ENCODE measurements around the gene XPO4. TPM values are rescaled to one million over a fixed set of nuclear protein-coding genes. Genes with fewer than 3 reads are reported as not detected.
"Not testable (repeated sequence)": the region's sequence is repeated elsewhere in the genome, so short reads cannot be mapped to it uniquely, and the experiment has no call there.

The XPO4 gene
- total RNA-seq (2014; rRNA removed; shearing (Covaris generic); ENCODE audit: low replicate concordance), result 17.4 and 36.3 TPM in 2 replicates

DNA sequence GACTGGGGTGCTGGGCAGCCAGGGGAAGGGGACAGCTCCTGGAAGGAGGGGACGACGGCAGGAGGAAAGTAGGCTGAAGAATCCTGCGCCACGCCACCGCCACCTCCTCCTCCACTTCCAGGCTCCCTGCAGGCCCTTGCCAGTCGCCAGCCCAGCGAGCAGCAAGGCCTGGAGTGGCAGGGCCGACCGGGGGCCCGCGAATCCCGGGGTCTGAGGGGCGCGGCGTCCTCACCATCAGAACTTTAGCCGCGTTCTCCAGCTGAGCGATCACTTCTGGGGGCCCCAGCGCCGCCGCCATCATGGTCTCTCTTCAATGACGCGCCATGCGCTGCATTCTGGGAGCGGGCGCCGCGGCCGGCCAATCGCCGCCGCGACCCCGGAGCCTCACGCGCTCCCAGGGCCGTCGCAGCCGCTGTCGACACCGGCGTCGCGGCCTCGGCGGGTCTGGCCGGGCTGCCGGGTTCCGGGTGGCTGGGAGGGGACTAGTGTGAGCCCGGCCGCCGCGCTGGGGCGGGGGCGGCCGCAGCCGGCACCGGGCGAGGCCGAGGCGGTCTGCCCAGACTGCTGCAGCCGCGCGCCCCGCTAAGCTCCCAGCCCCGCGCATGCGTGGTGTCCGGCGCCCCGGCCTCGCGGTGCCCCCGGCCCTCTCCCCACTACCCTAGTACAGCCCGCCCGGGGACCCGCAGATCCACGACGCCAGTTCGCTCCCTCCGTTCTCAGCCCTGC is at the start of gene XPO4:
Gene XPO4, minus strand, starts transcription at position 309 of the 726 bp plus-strand sequence. Its CDS starts 8 bp downstream, at position 301.
- H3K9me3 ChIP-seq (ENCODE audit: low read length), result no peaks in the 10 kb centered on the region
- peak within 1 kb of the TSS; percentile 89 for H3K9ac ChIP-seq (ENCODE audit: low read length)
- H3K4me2 ChIP-seq (ENCODE audit: low read depth, low read length, poor library complexity, severe bottlenecking), result peak within 1 kb of the TSS; percentile 91
- peaks cover 18% of the 10 kb centered on the region for H3K4me1 ChIP-seq (ENCODE audit: low read length)
- peaks cover 49% of the 10 kb centered on the region for H3K79me2 ChIP-seq (ENCODE audit: low read length)
- peak; percentile 94 for DNase-seq
- H3K36me3 ChIP-seq (ENCODE audit: insufficient read depth, low read length), result peaks cover 18% of the 10 kb centered on the region; the same call in 1 of the 2 replicates
- peak within 1 kb of the TSS; percentile 97 for H2AFZ ChIP-seq (ENCODE audit: low read length)
- no peaks in the 10 kb centered on the region for H3K27me3 ChIP-seq (ENCODE audit: low read length)
- H3K4me3 ChIP-seq (ENCODE audit: low read length), result peak within 1 kb of the TSS; percentile 90
- H4K20me1 ChIP-seq (ENCODE audit: insufficient read depth, low read depth, low read length), result peaks cover 4% of the 10 kb centered on the region; the same call in 1 of the 2 replicates
- H3K9me2 ChIP-seq (replicated peaks; ENCODE audit: insufficient read depth, low read length), result no peaks in the 10 kb centered on the region
- peak within 1 kb of the TSS; percentile 40; the same call in 1 of the 2 replicates for H3K27ac ChIP-seq (ENCODE audit: low read length)

DNA sequence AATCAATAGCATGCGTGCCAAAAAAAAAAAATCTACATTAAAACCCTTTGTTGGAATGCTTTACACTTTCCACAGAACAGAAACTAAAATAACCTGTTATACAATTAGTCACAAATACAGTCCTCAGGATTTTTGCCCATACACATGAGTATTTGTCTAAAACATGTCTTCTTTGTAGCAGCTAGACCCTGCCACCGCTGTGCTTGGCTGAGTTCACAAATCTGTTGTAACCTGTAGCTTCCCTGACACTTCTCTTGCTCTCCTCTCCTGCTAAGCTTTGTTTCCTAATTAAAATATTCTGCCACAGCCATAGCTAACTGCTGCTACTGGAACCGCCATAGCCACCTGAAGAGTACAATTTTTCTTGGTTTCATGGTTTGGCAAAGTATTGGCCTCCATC is 45.5 kb upstream of the XPO4 start:
- H3K9me2 ChIP-seq (replicated peaks; ENCODE audit: insufficient read depth, low read length); H3K9ac ChIP-seq (ENCODE audit: low read length); DNase-seq; H3K4me1 ChIP-seq (ENCODE audit: low read length); H3K79me2 ChIP-seq (ENCODE audit: low read length); H4K20me1 ChIP-seq (ENCODE audit: insufficient read depth, low read depth, low read length); H3K27me3 ChIP-seq (ENCODE audit: low read length); H3K4me2 ChIP-seq (ENCODE audit: low read depth, low read length, poor library complexity, severe bottlenecking); H2AFZ ChIP-seq (ENCODE audit: low read length); H3K27ac ChIP-seq (ENCODE audit: low read length); H3K9me3 ChIP-seq (ENCODE audit: low read length); H3K36me3 ChIP-seq (ENCODE audit: insufficient read depth, low read length); H3K4me3 ChIP-seq (ENCODE audit: low read length): not testable (repeated sequence)

DNA sequence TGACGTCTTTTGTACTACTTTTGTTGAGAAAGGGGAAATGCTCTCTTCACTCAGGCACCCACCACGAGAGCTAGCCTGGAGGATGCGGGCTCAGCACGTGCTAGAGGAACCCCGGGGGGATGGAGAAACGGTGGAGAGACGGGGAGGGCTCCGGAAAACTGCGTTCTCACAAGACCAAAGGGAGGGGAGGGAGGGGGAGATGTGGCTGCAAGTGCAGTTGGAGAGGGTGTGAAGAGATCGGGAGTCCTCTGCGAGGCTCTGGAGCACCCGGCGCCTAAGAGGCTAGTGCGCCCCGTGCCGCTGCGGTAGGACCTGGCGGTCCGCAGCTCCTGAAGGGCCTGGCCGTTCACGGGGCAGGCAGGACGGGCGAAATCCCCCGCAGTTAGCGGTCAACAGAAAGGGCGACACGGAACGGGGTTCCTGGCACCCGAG is 43.4 kb upstream of the XPO4 start:
- Histone ChIP-seq H3K4me1 (ENCODE audit: low read length) (no peaks in the 10 kb centered on the region), H3K4me2 (ENCODE audit: low read depth, low read length, poor library complexity, severe bottlenecking) (no peak overlapping the region), H3K27me3 (ENCODE audit: low read length) (no peaks in the 10 kb centered on the region), H2AFZ (ENCODE audit: low read length) (no peak overlapping the region), H3K36me3 (ENCODE audit: insufficient read depth, low read length) (no peaks in the 10 kb centered on the region), H3K9ac (ENCODE audit: low read length) (no peak overlapping the region), H4K20me1 (ENCODE audit: insufficient read depth, low read depth, low read length) (no peaks in the 10 kb centered on the region), H3K79me2 (ENCODE audit: low read length) (no peaks in the 10 kb centered on the region), H3K9me2 (replicated peaks; ENCODE audit: insufficient read depth, low read length) (no peaks in the 10 kb centered on the region), H3K27ac (ENCODE audit: low read length) (no peak overlapping the region), H3K9me3 (ENCODE audit: low read length) (no peaks in the 10 kb centered on the region), H3K4me3 (ENCODE audit: low read length) (no peak overlapping the region)
- no peak for DNase-seq

DNA sequence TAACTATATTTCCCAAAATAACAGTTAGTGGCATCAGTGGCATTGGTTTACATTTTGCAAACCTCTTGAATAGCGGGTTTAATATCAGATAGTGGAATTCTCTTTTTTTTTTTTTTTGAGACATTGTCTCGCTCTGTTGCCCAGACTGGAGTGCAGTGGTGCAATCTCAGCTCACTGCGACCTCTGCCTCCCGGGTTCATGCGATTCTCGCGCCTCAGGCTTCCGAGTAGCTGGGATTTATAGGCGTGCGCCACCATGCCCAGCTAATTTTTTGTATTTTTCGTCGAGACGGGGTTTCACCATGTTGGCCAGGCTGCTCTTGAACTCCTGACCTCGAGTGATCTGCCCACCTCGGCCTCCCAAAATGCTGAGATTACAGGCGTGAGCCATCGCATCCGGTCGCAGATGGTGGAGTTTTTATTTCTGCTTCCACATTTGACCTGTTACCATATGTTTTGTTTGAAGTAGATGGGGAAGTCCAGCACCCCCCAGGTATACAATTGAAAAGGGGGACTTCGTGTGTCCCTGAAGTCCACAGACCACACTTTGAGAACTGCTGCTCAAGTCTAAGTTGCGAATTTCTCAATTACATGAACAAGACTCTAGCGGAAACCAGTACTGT is 40.5 kb upstream of the XPO4 start:
- Histone ChIP-seq H3K36me3 (ENCODE audit: insufficient read depth, low read length) (no peaks in the 10 kb centered on the region), H3K4me2 (ENCODE audit: low read depth, low read length, poor library complexity, severe bottlenecking) (no peak overlapping the region), H3K4me1 (ENCODE audit: low read length) (no peaks in the 10 kb centered on the region), H3K27ac (ENCODE audit: low read length) (no peak overlapping the region), H3K79me2 (ENCODE audit: low read length) (no peaks in the 10 kb centered on the region), H3K27me3 (ENCODE audit: low read length) (no peaks in the 10 kb centered on the region), H2AFZ (ENCODE audit: low read length) (no peak overlapping the region), H4K20me1 (ENCODE audit: insufficient read depth, low read depth, low read length) (no peaks in the 10 kb centered on the region), H3K9ac (ENCODE audit: low read length) (no peak overlapping the region), H3K4me3 (ENCODE audit: low read length) (no peak overlapping the region), H3K9me3 (ENCODE audit: low read length) (no peaks in the 10 kb centered on the region), H3K9me2 (replicated peaks; ENCODE audit: insufficient read depth, low read length) (no peaks in the 10 kb centered on the region)
- no peak for DNase-seq

DNA sequence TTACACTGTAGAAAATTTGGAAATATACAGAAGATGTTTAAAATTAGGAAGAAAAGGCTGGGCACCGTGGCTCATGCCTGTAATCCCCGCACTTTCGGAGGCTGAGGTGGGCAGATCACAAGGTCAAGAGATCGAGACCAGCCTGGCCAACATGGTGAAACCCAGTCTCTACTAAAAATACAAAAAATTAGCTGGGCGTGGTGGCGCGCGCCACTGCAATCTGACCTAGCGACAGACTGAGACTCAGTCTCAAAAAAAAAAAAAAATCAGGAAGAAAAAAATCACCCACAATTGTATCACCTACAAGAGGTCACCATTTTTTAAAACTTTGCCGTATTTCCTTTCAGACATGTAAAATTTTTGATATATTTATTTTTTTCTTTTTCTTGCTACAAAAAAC is 38.0 kb upstream of the XPO4 start:
- H3K9ac ChIP-seq (ENCODE audit: low read length); H3K9me3 ChIP-seq (ENCODE audit: low read length); H2AFZ ChIP-seq (ENCODE audit: low read length); H3K4me1 ChIP-seq (ENCODE audit: low read length); H3K27ac ChIP-seq (ENCODE audit: low read length); H4K20me1 ChIP-seq (ENCODE audit: insufficient read depth, low read depth, low read length); DNase-seq; H3K4me2 ChIP-seq (ENCODE audit: low read depth, low read length, poor library complexity, severe bottlenecking); H3K4me3 ChIP-seq (ENCODE audit: low read length); H3K79me2 ChIP-seq (ENCODE audit: low read length); H3K36me3 ChIP-seq (ENCODE audit: insufficient read depth, low read length); H3K27me3 ChIP-seq (ENCODE audit: low read length); H3K9me2 ChIP-seq (replicated peaks; ENCODE audit: insufficient read depth, low read length): not testable (repeated sequence)

DNA sequence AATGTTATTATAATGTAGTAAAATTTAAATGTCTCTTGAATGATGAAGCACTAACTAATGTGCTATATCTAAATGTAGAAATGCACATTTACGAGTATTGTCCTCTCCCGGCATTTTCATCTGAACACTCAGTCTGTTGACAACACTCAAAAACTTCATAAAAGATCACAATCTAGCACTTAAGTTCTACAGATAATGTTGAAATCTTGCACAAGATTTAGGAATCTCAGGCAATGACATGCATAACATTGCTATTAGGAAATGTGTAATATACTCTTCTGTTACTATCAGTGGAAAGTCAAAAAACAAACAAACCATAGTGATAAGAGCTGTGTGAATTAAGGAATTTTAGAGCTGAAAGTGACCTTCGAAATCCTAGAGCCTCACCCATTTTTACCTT is 37.5 kb upstream of the XPO4 start:
- Histone ChIP-seq H3K9ac (ENCODE audit: low read length) (no peak overlapping the region), H4K20me1 (ENCODE audit: insufficient read depth, low read depth, low read length) (no peaks in the 10 kb centered on the region), H3K9me2 (replicated peaks; ENCODE audit: insufficient read depth, low read length) (no peaks in the 10 kb centered on the region), H3K4me3 (ENCODE audit: low read length) (no peak overlapping the region), H2AFZ (ENCODE audit: low read length) (no peak overlapping the region), H3K79me2 (ENCODE audit: low read length) (no peaks in the 10 kb centered on the region), H3K27ac (ENCODE audit: low read length) (no peak overlapping the region), H3K27me3 (ENCODE audit: low read length) (no peaks in the 10 kb centered on the region), H3K4me1 (ENCODE audit: low read length) (no peaks in the 10 kb centered on the region), H3K9me3 (ENCODE audit: low read length) (no peaks in the 10 kb centered on the region), H3K4me2 (ENCODE audit: low read depth, low read length, poor library complexity, severe bottlenecking) (no peak overlapping the region), H3K36me3 (ENCODE audit: insufficient read depth, low read length) (no peaks in the 10 kb centered on the region)
- no peak for DNase-seq

DNA sequence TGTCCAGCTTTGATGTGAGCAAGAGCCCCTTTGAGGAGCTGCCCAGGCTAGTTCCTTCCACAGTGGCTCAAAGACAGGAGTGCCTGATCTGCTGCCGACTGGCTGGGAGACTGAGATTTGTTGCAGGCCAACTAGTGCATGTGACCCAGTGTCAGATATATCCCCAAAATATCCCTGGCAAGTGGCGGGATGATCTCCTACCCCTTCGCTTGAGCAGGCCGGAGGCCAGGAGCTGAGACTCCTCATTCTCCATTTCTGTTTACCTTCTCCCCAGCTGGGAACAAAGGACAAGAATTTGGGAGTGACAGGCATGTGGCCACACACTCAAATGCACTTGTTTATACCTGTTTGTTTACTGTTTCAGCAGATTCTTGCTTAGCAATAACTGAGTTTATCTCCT is 37.1 kb upstream of the XPO4 start:
- no peak overlapping the region for H3K4me2 ChIP-seq (ENCODE audit: low read depth, low read length, poor library complexity, severe bottlenecking)
- no peak overlapping the region for H3K9ac ChIP-seq (ENCODE audit: low read length)
- no peaks in the 10 kb centered on the region for H3K9me3 ChIP-seq (ENCODE audit: low read length)
- no peaks in the 10 kb centered on the region for H3K4me1 ChIP-seq (ENCODE audit: low read length)
- no peaks in the 10 kb centered on the region for H3K9me2 ChIP-seq (replicated peaks; ENCODE audit: insufficient read depth, low read length)
- no peak overlapping the region for H3K27ac ChIP-seq (ENCODE audit: low read length)
- H3K4me3 ChIP-seq (ENCODE audit: low read length), result no peak overlapping the region
- H2AFZ ChIP-seq (ENCODE audit: low read length), result no peak overlapping the region
- no peaks in the 10 kb centered on the region for H4K20me1 ChIP-seq (ENCODE audit: insufficient read depth, low read depth, low read length)
- no peaks in the 10 kb centered on the region for H3K27me3 ChIP-seq (ENCODE audit: low read length)
- no peaks in the 10 kb centered on the region for H3K79me2 ChIP-seq (ENCODE audit: low read length)
- H3K36me3 ChIP-seq (ENCODE audit: insufficient read depth, low read length), result no peaks in the 10 kb centered on the region
- no peak for DNase-seq

DNA sequence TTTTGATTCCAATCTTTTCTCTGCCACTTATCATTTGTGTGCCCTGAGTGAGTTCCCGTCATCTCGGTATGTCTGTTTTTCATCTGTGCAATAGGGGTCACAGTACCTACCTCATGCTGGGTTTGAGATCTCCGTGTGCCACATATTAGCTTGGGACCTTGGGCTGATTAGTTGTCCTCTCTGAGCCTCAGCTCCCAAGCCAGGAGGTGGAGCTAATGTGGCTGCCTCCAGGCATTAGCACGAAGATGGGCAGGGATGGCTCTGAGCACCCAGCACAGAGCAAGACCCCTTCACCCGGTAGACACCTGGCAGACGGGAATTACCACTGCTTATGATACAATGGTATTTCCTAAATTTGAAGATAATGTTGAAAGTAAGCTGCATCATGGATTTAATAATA is 35.8 kb upstream of the XPO4 start:
- Histone ChIP-seq H3K9me2 (replicated peaks; ENCODE audit: insufficient read depth, low read length) (no peaks in the 10 kb centered on the region), H3K36me3 (ENCODE audit: insufficient read depth, low read length) (no peaks in the 10 kb centered on the region), H3K4me3 (ENCODE audit: low read length) (no peak overlapping the region), H3K4me1 (ENCODE audit: low read length) (no peaks in the 10 kb centered on the region), H4K20me1 (ENCODE audit: insufficient read depth, low read depth, low read length) (no peaks in the 10 kb centered on the region), H3K4me2 (ENCODE audit: low read depth, low read length, poor library complexity, severe bottlenecking) (no peak overlapping the region), H3K27ac (ENCODE audit: low read length) (no peak overlapping the region), H3K9ac (ENCODE audit: low read length) (no peak overlapping the region), H2AFZ (ENCODE audit: low read length) (no peak overlapping the region), H3K27me3 (ENCODE audit: low read length) (no peaks in the 10 kb centered on the region), H3K9me3 (ENCODE audit: low read length) (no peaks in the 10 kb centered on the region), H3K79me2 (ENCODE audit: low read length) (no peaks in the 10 kb centered on the region)
- DNase-seq, result no peak

Data from Karpas-422 (cell line).